SH-SY5Y (cell line): ENCODE measurements around the gene APH1B.

ENCODE experiments used
- GATA2 ChIP-seq: IDR thresholded peaks from 2 replicates; pipeline ENCODE4 v1.6.1; 2011; ENCODE audit warnings: mild to moderate bottlenecking, low read depth, low read length
- GATA3 ChIP-seq: IDR thresholded peaks from 2 replicates; pipeline ENCODE4 v1.6.1; 2011; ENCODE audit warnings: low read depth, mild to moderate bottlenecking, low read length, moderate library complexity

The APH1B gene

GRCh38 chr15:63277038-63277892 lies at the start of gene APH1B:
TSS of gene APH1B (plus strand) at chr15:63277605. CDS start at chr15:63277624, 19 bp downstream.
- TF ChIP-seq GATA2, result no peak
- no peak for TF ChIP-seq GATA3

- TF ChIP-seq GATA2 (no peak), GATA3 (no peak)
Measured at GRCh38 chr15:63227689-63228088, 49.7 kb upstream of the APH1B start.

- TF ChIP-seq GATA3, result no peak
- no peak for TF ChIP-seq GATA2
Measured at GRCh38 chr15:63231206-63231605, 46.2 kb upstream of the APH1B start.

GRCh38 chr15:63231706-63232105 lies 45.7 kb upstream of the APH1B start:
- TF ChIP-seq GATA3 (no peak), GATA2 (no peak)

GRCh38 chr15:63232405-63232804 lies 45.0 kb upstream of the APH1B start:
- TF ChIP-seq GATA3 (no peak), GATA2 (no peak)

- TF ChIP-seq GATA2, result no peak
- TF ChIP-seq GATA3, result no peak
Measured at GRCh38 chr15:63232943-63233342, 44.5 kb upstream of the APH1B start.

- no peak for TF ChIP-seq GATA3
- TF ChIP-seq GATA2, result no peak
Measured at GRCh38 chr15:63233667-63234423, 43.6 kb upstream of the APH1B start.

GRCh38 chr15:63234451-63234870 lies 42.9 kb upstream of the APH1B start:
- TF ChIP-seq GATA3 (no peak), GATA2 (no peak)

GRCh38 chr15:63236272-63236671 lies 41.1 kb upstream of the APH1B start:
- TF ChIP-seq GATA3, result no peak
- TF ChIP-seq GATA2, result no peak

GRCh38 chr15:63238171-63238570 lies 39.2 kb upstream of the APH1B start:
- TF ChIP-seq GATA3, result no peak

GRCh38 chr15:63238796-63239195 lies 38.6 kb upstream of the APH1B start:
- TF ChIP-seq GATA3 (no peak), GATA2 (no peak)

- TF ChIP-seq GATA3, result no peak
- no peak for TF ChIP-seq GATA2
Measured at GRCh38 chr15:63240109-63240508, 37.3 kb upstream of the APH1B start.

- TF ChIP-seq GATA3, result no peak
Measured at GRCh38 chr15:63241316-63241715, 36.1 kb upstream of the APH1B start.

- TF ChIP-seq GATA3, result no peak
- TF ChIP-seq GATA2, result no peak
Measured at GRCh38 chr15:63243101-63243500, 34.3 kb upstream of the APH1B start.

- TF ChIP-seq GATA3 (no peak), GATA2 (no peak)
Measured at GRCh38 chr15:63243776-63244175, 33.6 kb upstream of the APH1B start.
